GM10847 (cell line): ENCODE data around the gene STK17B.

ENCODE experiments used
- POLR2A ChIP-seq: IDR thresholded peaks from 2 replicates; pipeline ENCODE4 v1.6.1; 2011; ENCODE audit not compliant: insufficient read length; ENCODE audit errors: extremely low read depth

The STK17B gene

GRCh38 chr2:196171248-196171871 lies at the start of gene STK17B:
STK17B (minus strand) TSS chr2:196171578; CDS start chr2:196163383, 8,195 bp downstream.
- TF ChIP-seq POLR2A, result peak; percentile 99

GRCh38 chr2:196220671-196221070 lies 49.3 kb upstream of the STK17B start:
- TF ChIP-seq POLR2A, result no peak

GRCh38 chr2:196219671-196220070 lies 48.3 kb upstream of the STK17B start:
- no peak for TF ChIP-seq POLR2A

- no peak for TF ChIP-seq POLR2A
Observed at GRCh38 chr2:196218106-196218505, 46.7 kb upstream of the STK17B start.

- TF ChIP-seq POLR2A, result no peak
Observed at GRCh38 chr2:196217116-196217515, 45.7 kb upstream of the STK17B start.

- no peak for TF ChIP-seq POLR2A
Observed at GRCh38 chr2:196215376-196215775, 44.0 kb upstream of the STK17B start.

GRCh38 chr2:196214156-196214555 lies 42.8 kb upstream of the STK17B start:
- TF ChIP-seq POLR2A, result no peak

- no peak for TF ChIP-seq POLR2A
Observed at GRCh38 chr2:196213252-196213980, 42.0 kb upstream of the STK17B start.

- no peak for TF ChIP-seq POLR2A
Observed at GRCh38 chr2:196208915-196209314, 37.5 kb upstream of the STK17B start.

- no peak for TF ChIP-seq POLR2A
Observed at GRCh38 chr2:196206804-196207203, 35.4 kb upstream of the STK17B start.

- no peak for TF ChIP-seq POLR2A
Observed at GRCh38 chr2:196205881-196206435, 34.6 kb upstream of the STK17B start.

GRCh38 chr2:196205011-196205766 lies 33.8 kb upstream of the STK17B start:
- no peak for TF ChIP-seq POLR2A

GRCh38 chr2:196201229-196202009 lies 30.0 kb upstream of the STK17B start:
- TF ChIP-seq POLR2A, result no peak

- TF ChIP-seq POLR2A, result no peak
Observed at GRCh38 chr2:196200557-196200956, 29.2 kb upstream of the STK17B start.

GRCh38 chr2:196195758-196196157 lies 24.4 kb upstream of the STK17B start:
- no peak for TF ChIP-seq POLR2A
